Stromal cell of bone marrow (primary cell): ENCODE measurements around the gene FHIT.

ENCODE experiments used
- DNase-seq: peaks from one replicate; pipeline ENCODE4 v3.0.0-alpha.2; 2012; ENCODE audit warnings: low read depth

The FHIT gene

DNA sequence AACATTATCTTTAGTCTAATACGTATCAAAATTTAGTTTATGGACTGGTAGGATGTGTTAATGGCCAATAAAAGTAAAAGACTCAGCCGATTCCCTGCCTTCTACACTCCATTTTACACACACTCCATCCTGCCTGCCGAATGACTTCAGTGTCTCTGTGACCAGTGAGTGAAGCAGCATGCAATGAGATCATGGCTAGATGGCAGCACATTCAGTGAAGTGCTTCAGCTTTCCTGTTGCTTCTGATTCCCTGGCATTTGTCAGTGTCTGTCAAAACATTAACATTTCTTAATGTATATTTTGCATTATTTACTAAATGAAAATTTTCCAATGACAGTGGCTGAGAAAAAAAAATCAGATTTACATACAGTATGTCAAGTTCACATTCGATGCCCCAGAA is 412.0 kb downstream of the FHIT start:
- no peak for DNase-seq

DNA sequence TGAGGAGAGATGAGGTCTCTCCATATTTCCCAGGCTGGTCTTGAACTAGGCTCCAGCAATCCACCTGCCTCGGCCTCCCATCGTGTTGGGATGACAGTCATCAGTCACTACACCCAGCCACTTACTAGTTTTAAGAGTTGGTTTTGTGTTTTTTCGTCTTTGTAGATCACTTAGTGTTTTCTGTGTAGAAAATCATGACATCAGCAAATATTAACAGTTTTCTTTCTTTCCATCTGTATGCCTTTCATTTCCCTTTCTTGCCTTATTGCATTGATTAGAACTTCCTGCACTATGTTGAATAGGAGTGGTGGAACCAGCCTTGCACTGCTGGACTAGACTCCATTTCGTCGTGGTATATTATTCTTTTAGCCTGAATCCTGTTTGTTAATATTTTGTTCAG is 415.5 kb downstream of the FHIT start:
- no peak for DNase-seq

DNA sequence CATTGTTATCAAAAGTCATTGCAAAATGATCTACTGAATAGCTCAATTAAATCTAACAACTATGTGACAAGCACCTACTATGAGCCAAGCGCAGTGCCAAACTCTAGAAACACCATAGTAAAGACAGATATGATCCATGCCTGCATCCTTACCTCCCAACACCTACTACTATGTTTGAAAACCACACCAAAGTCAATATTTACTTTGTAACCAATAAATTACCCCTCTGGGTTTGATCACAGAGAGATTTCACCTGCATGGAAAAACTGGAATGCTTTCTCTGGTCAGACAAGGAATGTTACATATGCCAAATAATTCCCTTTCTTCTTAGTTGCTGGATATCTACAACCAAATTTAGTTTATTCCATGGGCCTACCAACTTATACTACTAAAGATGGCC is 422.2 kb downstream of the FHIT start:
- DNase-seq: no peak

DNA sequence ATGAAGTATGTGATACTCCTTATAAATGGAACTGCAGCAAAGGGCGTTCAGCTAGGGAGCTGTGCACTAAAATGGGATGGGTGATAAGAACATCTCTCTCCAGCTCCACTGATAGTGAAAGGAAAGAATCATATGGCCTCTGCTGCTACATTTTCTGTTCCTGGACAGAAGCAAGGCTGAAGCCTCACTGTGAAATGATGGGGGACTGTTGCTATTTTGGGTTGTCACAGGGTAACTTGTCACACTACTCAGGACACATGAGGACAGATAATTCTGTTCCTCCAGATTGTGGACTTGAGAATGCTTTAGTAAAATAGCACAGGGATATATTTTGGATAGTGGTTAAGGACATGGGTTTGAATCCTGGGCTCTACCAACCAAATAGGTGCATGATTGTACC is 423.6 kb downstream of the FHIT start:
- DNase-seq: no peak

DNA sequence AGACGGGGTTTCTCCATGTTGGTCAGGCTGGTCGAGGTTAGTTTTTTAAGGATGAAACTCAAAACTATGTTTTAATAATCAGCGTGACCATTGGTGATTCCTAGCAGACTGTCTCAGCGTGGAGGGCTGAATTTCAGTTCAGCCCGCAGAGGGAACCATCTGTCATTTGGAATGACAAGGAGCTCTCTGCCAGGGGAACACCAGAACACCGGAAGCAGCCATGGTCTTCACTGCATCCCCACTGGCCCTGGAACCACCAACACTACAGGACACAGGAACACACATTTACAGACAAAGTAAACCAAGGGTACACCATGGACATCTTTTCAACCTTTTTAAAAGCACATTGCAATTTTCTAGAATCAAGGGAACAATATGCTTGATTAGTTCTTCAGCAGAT is 424.7 kb downstream of the FHIT start:
- DNase-seq: no peak

DNA sequence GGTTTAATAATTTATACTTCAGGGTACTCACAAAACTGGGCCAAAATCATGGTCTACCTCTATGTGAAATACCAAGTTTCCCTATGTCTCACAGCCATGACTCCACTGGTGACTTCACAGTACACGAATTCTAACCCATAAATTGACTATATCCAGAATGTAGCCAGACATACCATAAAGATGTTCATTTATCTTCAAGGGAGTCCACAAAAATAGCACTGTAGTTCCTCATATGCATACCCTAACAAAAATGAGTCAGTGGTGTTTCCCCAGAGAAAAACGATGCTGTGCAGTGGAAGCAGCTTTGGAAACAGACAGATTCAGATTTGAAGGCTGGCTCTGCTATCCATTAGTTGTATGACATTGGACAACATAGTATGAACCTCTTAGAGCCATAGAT is 438.8 kb downstream of the FHIT start:
- no peak for DNase-seq

DNA sequence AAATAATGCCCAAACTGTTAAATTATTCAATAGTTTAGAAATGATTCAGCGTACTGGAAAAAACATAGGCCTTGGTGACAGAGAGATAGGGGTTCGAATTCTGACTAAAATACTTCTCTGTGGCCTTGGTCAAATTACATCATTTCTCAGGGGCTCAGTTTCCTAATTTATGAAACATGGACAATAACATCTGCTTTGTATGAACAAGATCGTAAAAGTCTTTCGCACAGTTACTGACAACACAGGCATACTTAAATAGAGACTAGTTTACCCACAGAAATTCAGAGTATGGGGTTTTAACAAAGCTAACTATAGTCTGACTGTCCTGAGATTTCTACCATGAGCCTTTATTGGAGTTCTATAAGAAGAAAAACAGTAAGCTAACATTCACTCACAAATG is 440.4 kb downstream of the FHIT start:
- DNase-seq: no peak

DNA sequence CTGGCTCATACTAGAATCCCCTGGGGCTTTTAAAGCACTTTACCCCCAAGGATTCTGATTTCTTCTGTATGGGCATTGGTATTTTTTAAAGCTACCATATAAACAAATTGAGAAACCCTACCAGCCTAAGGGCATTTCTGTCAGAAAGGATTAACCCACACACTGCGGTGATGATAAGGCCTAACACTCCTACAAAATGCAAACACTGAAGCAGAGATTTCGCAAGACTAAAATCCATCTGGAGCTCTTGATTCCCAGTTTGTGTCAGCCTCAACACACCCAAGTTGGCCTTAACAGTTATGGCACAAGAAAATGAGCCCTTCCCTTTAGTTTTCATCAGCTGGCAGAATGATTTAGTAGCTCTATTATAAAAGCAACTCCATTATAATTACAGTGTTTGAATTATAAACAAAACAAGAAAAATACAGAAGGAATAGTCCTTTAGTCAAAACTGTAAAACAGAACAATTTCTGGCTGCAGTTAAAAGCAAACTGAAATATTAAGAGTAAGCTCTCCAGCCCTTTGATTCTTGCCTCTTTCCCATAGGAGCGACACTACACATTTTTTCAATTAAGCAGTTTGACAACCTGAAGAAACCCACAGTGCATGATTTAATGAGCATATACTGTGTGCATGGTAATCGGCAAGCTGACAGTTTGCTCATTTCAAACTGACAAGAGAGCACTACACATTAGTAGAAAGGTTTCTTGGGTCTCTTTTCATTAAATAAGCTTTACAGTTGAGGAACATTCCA is 441.2 kb downstream of the FHIT start:
- no peak for DNase-seq

DNA sequence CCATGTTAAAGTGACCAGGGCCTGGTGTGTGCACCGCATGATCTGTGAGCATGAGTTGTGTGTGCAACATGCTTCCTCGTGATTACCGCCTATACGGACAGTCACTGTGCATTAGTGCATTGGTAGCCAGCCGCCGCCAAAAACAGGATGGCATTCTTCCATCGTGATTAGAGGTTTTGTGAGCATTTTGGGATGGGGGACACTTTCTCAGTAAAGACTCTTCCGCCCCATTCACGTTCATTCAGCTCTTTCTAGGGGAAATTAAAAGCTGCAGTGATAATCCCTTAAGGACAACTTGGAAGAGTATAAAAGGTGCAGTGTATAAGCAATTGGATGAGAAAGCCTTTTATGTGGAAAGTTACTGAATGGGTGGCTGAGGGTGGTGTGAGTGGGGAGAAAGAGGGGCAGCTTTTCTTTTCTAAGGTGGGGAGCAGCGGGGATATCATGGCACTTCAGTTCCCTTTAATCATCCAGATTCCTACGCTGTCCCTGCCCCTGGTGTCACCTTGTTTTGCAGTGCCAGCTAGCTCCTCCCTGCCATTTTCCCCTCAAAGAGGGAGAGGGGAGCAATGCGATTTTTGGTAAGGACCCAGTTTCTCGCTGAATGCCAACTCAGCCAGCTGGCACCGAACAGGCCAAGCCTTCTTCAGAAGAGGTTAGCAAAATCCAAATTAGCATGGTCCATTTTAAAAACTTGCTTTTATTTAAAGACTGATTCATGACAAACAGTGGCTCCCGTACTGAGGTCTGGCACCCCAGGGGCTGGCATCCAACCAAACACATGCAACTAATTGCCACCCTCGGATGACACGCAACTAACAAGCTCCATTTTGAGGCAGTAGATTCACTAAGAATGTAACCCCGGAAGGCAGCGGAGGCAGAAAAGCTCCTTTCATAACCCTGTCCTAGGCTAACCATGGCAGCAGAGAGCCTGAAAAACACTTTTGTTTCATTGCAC is 447.8 kb downstream of the FHIT start:
- DNase-seq: no peak

DNA sequence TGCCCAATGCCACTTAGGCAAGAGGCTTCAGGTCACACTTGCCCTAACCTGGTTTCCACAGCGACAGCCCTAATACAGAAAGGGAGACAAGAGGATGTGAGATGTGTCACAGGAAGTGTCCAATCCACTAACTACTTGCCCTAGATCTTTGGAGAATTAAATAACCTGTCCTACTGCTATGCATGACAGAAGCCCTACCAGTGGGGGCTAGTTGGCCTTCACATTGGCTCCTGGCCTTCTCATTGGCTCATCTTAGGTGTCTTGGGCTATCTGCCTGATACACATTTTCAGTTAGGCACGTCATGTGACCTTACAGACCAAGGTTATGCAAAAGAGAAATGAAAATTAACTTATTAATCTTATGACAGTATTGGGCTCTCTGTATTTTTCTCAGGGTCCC is 449.9 kb downstream of the FHIT start:
- DNase-seq: no peak

DNA sequence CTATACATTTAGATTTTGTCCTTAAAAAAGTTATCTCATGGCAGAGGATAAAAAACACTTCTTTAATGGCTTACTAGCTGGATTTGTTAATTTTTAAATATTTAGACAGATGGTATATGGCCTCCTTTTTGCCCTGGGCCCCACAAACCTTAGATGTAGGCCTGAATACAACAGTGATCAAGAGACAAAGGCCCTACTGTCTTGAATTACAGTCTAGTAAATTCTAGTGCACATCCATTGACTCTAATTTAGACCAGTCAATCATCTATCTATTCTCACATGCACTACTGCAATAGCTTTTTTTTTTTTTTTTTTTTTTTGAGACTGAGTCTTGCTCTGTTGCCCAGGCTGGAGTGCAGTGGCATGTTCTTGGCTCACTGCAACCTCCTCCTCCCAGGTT is 452.8 kb downstream of the FHIT start:
- no peak for DNase-seq

DNA sequence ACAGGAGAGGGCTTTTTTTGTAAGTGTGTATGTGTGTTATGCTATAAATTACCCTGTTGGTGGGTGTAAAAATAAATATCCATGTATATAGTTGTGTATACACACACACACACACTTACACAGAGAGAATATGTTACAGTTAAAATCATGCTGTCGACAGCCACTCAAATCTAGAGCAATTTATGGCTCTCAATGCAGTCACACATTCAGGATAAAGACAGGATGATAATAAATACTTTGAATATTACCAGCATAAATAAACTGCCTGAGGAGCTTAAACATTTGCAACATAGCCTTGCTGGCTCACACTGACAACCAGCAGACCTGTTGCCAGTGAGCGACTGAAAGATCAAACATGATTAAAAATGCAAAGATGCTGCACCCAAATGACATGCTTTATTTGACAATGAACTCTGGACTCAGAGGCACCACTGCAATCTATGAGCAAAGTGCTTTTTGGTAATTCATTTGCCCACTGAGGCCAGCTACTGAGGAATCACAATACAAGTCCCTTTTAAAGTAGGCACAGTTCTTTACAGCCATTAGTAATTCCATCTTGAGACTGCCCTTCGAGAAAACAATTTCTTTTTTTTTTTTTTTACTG is 458.9 kb downstream of the FHIT start:
- no peak for DNase-seq

DNA sequence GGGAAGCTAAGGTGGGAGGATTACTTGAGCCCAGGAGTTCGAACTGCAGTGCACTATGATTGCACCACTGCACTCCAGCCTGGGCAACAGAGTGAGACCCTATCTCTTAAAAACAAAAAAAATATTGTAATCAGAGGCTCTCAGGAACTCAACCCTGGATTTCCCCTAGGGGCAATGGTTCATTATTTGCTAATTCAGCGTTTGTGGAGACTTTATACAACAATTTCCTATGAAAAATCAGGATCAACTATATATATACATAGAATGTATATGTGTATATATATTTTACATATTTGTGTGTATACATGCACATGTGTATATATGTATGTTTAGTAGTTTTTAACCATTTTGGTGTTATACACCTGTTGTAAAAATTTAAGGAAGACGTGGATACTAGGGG is 463.1 kb downstream of the FHIT start:
- DNase-seq: no peak

DNA sequence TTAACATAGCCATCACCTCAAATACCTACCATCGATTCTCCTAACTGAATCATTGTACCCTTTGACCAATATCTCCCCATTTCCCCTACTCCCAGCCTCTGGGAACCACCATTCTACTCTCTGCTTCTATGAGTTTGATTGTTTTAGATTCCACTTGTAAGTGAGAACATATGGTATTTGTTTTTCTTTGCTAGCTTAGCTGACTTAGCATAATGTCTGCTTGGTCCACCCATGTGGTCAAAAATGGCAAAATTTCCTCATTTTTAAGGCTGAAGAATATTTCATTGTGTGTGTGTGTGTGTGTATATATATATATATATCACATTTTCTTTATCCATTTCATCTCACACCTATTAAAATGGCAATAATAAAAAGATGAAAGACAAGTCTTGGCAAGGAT is 469.3 kb downstream of the FHIT start:
- no peak for DNase-seq

DNA sequence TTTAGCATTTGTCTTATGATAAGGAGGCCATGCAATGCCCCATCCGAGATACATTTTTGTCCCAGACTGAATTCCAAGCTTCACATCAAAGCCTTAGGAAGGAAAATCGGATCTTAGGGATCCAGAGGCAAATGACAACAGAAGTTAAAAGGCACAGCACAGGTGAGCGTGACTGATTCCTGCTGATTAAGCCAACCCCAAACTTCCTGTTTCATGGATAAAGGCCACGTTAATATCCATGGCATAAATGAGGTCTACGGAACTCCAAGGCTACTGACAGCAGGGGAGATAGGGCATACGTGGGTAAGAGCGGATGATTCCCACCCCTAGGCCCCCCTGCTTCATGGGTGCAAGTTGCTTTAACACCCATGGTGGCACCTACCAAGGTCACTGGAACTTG is 471.6 kb downstream of the FHIT start:
- DNase-seq: no peak

DNA sequence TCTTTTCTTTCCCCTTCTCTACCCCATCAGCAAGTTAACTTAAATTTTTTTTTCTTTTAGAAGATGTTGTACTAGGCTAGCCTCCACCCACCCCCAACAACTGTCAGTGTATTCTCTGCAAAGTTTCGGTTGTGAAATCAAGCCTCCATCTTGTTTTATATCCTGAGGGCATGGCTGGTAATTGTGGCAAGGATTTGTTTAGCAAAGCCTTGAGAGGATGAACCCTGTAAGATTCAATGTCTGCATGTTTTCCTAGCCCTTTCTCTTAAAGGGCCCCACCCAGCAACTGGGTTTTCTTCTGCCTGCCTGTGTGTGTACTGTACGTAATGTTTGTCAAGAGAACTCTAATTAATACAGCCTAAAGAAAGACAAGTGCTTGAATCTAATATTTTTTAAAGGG is 475.3 kb downstream of the FHIT start:
- DNase-seq: no peak

DNA sequence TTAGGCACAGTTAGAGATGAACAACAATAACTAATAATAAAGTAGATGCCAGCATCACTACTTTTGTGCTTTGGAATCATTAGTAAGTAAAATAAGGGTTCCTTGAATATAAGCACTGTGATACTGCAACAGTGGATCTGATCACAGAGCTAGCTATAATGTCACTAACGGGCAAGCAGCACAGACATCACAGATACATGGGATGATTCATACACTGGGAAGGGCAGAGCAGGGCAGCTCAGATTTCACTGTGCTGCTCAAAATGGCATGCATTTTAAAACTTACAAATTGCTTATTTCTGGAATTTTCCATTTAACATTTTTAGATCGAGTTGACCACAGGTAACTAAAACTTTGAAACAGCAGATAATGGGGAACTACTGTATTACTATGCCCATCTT is 476.6 kb downstream of the FHIT start:
- no peak for DNase-seq

DNA sequence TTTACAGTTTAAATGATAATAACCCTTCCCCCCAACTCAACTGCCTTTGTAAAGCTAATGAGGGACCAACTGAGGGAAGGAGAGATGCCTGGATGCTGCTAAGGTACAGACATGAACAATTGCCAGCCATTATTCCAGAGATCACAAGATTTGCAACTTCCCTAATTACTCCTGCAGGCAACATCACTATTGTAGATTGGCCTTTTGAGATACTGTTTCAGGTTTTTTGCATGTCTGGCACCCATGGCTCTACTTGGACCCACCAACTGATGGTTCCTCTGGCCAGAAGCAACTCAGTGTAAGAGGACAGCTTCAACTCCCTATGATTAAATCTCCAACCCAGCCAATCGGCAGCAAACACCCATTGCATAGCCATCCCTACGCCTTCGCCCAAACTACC is 478.7 kb downstream of the FHIT start:
- no peak for DNase-seq

DNA sequence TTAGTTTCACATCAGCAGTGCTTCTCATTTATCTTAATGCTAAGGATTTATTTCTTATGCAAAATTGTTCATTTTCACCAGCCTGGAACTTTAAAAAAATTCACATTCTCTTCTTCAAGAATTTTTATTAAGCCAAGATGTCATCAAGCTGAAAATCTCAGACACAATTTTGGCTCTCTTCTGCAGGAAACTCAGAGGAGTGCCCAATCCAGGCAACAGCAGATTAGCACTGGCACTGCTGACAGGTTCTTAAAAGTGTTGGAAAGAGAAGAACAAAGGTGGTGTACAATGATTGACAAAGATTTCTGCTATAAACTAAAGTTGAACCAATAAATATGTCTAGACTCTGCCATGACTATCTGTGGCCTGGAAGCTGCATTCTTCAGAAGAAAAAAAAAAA is 479.5 kb downstream of the FHIT start:
- no peak for DNase-seq

DNA sequence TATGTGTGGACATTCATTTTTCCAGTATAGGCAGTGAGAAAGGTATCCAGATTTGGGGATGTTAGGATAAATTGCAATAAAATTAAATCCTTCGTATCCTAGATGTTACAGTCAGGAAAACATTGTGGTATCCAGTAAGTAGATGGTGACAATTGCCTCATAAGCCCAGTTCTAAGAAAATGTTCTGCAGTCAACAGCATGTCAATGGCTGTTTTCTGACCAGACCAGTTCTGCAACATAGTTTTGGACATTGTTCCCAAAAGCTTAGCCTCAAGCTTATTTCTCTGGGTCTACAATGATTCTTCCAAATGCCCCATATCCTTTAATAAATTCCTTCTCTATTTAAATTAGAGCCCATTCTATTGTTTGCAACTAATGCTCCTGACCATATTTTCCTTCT is 480.7 kb downstream of the FHIT start:
- DNase-seq: no peak

DNA sequence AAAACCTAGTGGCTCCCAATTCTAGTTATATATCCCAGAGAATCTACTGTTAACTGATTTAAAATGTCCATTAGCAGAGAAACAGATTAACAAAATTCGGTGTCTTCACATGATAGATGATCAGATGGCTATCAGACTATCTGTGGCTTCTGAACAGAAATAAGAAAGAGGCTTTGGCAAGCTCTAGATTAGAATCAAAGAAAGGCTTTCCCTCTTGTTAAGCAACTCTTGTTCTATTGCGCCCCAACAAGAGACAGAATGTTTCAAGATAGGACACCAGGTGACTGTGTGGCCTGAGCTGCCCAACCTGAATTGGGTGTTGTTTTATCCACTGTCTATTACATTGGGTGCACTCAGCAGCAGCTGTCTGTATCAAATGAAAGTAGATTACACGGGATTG is 483.7 kb downstream of the FHIT start:
- no peak for DNase-seq

DNA sequence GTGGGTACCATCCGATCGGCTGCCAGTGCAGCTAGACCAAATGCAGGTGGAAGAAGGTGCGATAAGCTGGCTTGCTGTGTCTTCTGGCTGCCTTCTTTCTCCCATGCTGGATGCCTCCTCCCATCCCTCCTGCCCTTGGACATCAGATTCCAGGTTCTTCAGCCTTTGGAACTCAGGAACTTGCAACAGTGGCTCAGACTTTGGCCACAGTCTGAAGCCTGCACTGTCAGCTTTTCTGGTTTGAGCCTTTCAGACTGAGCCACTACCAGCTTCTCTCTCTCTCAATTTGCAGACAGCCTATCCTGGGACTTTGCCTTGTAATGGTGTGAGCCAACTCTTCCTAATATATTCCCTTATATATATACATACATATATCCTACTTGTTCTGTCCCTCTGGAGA is 485.5 kb downstream of the FHIT start:
- DNase-seq: no peak

DNA sequence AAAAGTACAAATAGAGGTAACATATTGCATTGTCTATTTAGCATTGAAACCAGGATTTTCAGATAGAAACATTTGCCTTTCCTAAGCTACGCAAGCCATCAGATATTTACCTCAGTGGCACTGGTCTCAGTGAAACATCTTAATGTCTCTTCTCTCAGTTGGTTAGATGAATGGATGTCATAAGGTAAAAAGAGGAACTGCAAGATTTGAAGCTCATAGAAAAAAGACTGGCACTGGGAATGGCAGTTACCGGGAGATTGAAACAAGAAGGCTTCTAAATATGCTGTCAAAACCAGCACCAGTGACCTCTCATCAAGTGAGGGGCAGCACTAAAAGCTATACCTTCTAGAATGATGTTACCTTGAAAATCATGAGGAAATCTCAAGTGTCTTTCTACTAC is 486.4 kb downstream of the FHIT start:
- no peak for DNase-seq
